Activated B cell treated with CpG ODN at 0.5 μM for 24 hours (primary cell): ENCODE measurements around the gene MEOX1. TPM values are rescaled to one million over a fixed set of nuclear protein-coding genes. Genes with fewer than 3 reads are reported as not detected.

Experiments used
- ATAC-seq: fragments of 200-7000 bp; cut with Tn5 transposase; one replicate; pipeline ENCODE4 v1.10.0; 2021; ENCODE audit warnings: low read depth, mild to moderate bottlenecking, moderate library complexity
- CTCF ChIA-PET: fragments of 350-600 bp; sonication (Branson Sonifier 250); formaldehyde crosslinking; loops from one replicate; lab custom pipeline; 2021; ENCODE audit warnings: antibody characterized with exemption; lab: Charles Lee
- POLR2A ChIA-PET: fragments of 350-600 bp; sonication (Branson Sonifier 250); formaldehyde crosslinking; loops from one replicate; lab custom pipeline; 2021; ENCODE audit warnings: antibody characterized with exemption; lab: Charles Lee
- DNase-seq: peaks from one replicate; pipeline ENCODE4 v3.0.0; 2022
- H3K27ac Mint-ChIP-seq: one replicate; pipeline ENCODE4 v1.8.0; 2020; ENCODE audit warnings: mixed read lengths
- H3K27me3 Mint-ChIP-seq: one replicate; pipeline ENCODE4 v1.8.0; 2021; ENCODE audit warnings: mixed read lengths
- H3K36me3 Mint-ChIP-seq: one replicate; pipeline ENCODE4 v1.8.0; 2021; ENCODE audit warnings: low read depth, mixed read lengths
- H3K4me1 Mint-ChIP-seq: one replicate; pipeline ENCODE4 v1.8.0; 2021; ENCODE audit warnings: mixed read lengths
- H3K4me3 Mint-ChIP-seq: one replicate; pipeline ENCODE4 v1.8.0; 2020; ENCODE audit warnings: mild to moderate bottlenecking, mixed read lengths
- H3K9me3 Mint-ChIP-seq: one replicate; pipeline ENCODE4 v1.8.0; 2020; ENCODE audit warnings: mixed read lengths
- CTCF ChIP-seq: fragments of 200-600 bp; IDR thresholded peaks from one replicate; pipeline ENCODE4 v1.8.0; 2022; ENCODE audit warnings: antibody characterized with exemption, mild to moderate bottlenecking
- intact Hi-C: fragments of 100-400 bp; cut with micrococcal nuclease; formaldehyde crosslinking; loops from one replicate; pipeline ENCODE4 v1.15.1; 2024
- total RNA-seq: library from RNA; stranded (reverse); gene quantifications from 2 replicates; pipeline ENCODE4 v1.2.3, GENCODE V29; 2022

MEOX1 gene
- total RNA-seq, 1 donor from 2014 or later: not detected

- H3K9me3 Mint-ChIP-seq: no peaks in the 10 kb centered on the region
- TF ChIP-seq CTCF: no peak
- ChIA-PET POLR2A (no interaction called here), CTCF (no interaction called here)
- no peak for ATAC-seq
- intact Hi-C loops: no loop called here
- no peak overlapping the region for H3K4me3 Mint-ChIP-seq
- H3K27ac Mint-ChIP-seq: no peak overlapping the region
- no peak for DNase-seq
- H3K4me1 Mint-ChIP-seq: peaks cover 2% of the 10 kb centered on the region
- peaks cover 19% of the 10 kb centered on the region for H3K27me3 Mint-ChIP-seq
- no peaks in the 10 kb centered on the region for H3K36me3 Mint-ChIP-seq
Measured at GRCh38 chr17:43650471-43650870, 11.3 kb downstream of the MEOX1 start.

- Mint-ChIP-seq H3K9me3 (no peaks in the 10 kb centered on the region), H3K4me1 (peaks cover 2% of the 10 kb centered on the region), H3K36me3 (no peaks in the 10 kb centered on the region), H3K27me3 (peaks cover 26% of the 10 kb centered on the region), H3K4me3 (no peak overlapping the region), H3K27ac (no peak overlapping the region)
- ATAC-seq: no peak
- TF ChIP-seq CTCF: no peak
- POLR2A ChIA-PET: no interaction called here
- CTCF ChIA-PET: interaction anchor here (1.2 kb wide), 1 partner anchor 72 kb away, joined by 5 read pairs; no protein-coding TSS in a partner anchor
- no peak for DNase-seq
- intact Hi-C loops: no loop called here
Measured at GRCh38 chr17:43648916-43649315, 12.8 kb downstream of the MEOX1 start.

GRCh38 chr17:43645765-43646481, 15.8 kb downstream of the MEOX1 start:
- Mint-ChIP-seq H3K9me3 (no peaks in the 10 kb centered on the region), H3K4me3 (no peak overlapping the region), H3K27ac (no peak overlapping the region), H3K4me1 (peaks cover 2% of the 10 kb centered on the region), H3K27me3 (peaks cover 25% of the 10 kb centered on the region), H3K36me3 (no peaks in the 10 kb centered on the region)
- ATAC-seq (no peak), DNase-seq (no peak)
- intact Hi-C loops: no loop called here
- no peak for TF ChIP-seq CTCF
- ChIA-PET CTCF (interaction anchor here (1.7 kb wide), 1 partner anchor 69 kb away, joined by 4 read pairs; no protein-coding TSS in a partner anchor), POLR2A (no interaction called here)

GRCh38 chr17:43645450-43645764, 16.3 kb downstream of the MEOX1 start:
- peaks cover 25% of the 10 kb centered on the region for H3K27me3 Mint-ChIP-seq
- no peak for ATAC-seq
- CTCF ChIA-PET: no interaction called here
- H3K9me3 Mint-ChIP-seq: no peaks in the 10 kb centered on the region
- DNase-seq: no peak
- intact Hi-C loops: no loop called here
- POLR2A ChIA-PET: no interaction called here
- no peak overlapping the region for H3K4me3 Mint-ChIP-seq
- no peaks in the 10 kb centered on the region for H3K36me3 Mint-ChIP-seq
- no peak for TF ChIP-seq CTCF
- H3K4me1 Mint-ChIP-seq: peaks cover 2% of the 10 kb centered on the region
- H3K27ac Mint-ChIP-seq: no peak overlapping the region

- CTCF ChIA-PET: no interaction called here
Measured at GRCh38 chr17:43644081-43644480, 17.6 kb downstream of the MEOX1 start.

More at GRCh38 chr17:43644081-43644480, 17.6 kb downstream of the MEOX1 start:
- Mint-ChIP-seq H3K36me3 (no peaks in the 10 kb centered on the region), H3K27me3 (peaks cover 25% of the 10 kb centered on the region), H3K4me1 (peaks cover 2% of the 10 kb centered on the region), H3K27ac (no peak overlapping the region), H3K4me3 (no peak overlapping the region), H3K9me3 (no peaks in the 10 kb centered on the region)
- TF ChIP-seq CTCF: no peak
- POLR2A ChIA-PET: no interaction called here
- no peak for ATAC-seq
- no peak for DNase-seq
- intact Hi-C loops: no loop called here
